DMS53 (cell line): ENCODE results near the gene MAPK8IP3.

Experiments
- DNase-seq: peaks from one replicate; lab custom pipeline; 2025; lab: John Stamatoyannopoulos, UW

MAPK8IP3 gene

GRCh38 chr16:1677339-1677738 lies 28.7 kb upstream of the MAPK8IP3 start:
- no peak for DNase-seq

- peak; percentile 99 for DNase-seq
Observed at GRCh38 chr16:1677942-1678499, 28.0 kb upstream of the MAPK8IP3 start, which contains the start of gene JPT2. TSS of gene JPT2 (plus strand) at chr16:1678279. CDS start at chr16:1678313, 34 bp downstream.

DNA sequence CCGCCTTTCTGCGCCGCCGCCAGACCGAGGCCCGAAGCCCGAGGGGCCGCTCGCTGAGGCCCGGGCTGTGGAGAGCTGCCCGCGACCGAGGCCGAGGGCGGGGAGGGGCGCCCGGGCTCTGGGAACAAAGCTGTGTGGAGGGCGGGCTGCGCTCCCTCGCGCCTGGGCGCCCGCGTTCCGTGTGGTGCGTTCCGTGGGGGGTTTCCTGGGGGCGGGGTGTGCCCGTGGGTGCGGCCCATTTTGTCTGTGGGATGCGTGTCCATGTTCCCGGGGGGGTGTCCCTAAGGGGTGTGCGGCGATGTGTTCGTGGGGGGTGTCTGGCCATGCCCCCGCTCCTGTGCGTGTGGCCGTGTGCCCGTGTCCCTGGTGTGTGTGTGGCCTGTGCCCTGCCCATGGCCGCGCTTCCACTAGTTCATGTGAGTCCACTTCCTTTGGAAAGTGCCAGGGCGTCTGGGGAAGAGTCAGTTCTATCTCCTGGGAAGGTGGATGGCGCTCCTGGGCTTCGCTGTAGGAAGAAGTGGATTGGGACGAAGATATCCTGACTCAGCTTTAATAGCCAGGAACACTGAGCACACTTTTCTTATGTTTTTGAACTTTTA lies 27.4 kb upstream of the MAPK8IP3 start:
- peak; percentile 64 for DNase-seq

- DNase-seq, result no peak
Observed at GRCh38 chr16:1680361-1680760, 25.6 kb upstream of the MAPK8IP3 start.

DNA sequence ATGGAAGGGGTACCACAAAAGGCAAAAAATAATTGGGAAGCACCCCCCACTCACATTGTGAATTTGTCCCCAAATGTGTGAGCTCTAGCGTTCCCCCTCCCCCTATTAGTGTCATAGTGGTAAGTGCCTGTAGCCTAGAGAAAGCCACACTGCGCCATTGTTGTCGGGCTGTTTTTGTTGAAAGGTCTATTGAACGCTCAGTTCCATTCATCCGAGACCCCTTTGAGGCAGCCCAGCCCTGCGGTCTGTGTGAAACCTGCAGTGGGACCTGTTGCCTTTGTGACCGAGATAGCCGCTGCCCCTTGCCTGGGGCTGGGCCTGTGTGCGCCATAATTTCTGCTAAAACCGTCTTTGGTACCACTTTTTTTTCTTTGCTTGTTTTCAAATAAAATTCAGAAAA lies 25.0 kb upstream of the MAPK8IP3 start:
- DNase-seq, result no peak

- DNase-seq, result no peak
Observed at GRCh38 chr16:1687427-1688316, 18.3 kb upstream of the MAPK8IP3 start.

- DNase-seq, result no peak
Observed at GRCh38 chr16:1688807-1689560, 17.0 kb upstream of the MAPK8IP3 start.

DNA sequence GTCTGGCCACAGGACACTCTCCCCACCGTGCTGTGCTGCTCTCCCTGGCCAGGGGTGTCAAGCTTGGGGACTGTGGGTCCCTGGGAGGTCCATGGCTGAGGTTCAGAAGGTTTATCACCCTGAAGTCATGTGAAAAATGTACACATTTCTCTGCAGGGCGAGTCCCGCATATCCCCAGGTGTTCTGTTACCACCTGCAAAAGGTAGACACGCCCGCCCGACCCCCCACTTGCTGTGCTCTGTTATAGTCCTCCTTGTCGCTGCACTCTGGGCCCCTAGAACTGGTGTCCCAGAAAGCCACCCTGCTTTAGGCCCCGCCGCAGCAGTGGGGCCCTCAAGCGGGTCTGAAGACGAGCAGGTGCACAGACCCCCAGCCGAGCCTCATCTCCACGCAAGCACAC lies 16.1 kb upstream of the MAPK8IP3 start:
- no peak for DNase-seq

GRCh38 chr16:1690810-1691209 lies 15.2 kb upstream of the MAPK8IP3 start:
- DNase-seq, result no peak

DNA sequence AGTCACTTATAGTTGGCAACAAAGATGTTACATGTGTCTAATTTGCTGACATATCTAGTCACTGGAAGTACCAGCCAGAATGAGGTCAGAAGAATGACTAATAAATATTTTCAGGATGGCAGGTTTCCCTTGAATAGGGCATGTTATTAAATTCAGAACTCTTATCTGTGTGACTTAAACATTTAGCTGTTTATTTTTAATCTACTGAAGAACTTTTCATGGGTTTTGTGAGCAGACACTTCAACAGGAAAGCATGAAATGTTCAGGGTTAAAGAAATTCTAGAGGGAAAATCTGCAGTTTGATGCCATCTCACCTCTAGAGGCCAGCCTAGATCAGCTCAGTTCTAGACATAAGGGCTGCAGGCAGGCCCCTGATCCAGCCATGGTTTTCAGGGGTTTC lies 14.7 kb upstream of the MAPK8IP3 start:
- DNase-seq, result no peak

DNA sequence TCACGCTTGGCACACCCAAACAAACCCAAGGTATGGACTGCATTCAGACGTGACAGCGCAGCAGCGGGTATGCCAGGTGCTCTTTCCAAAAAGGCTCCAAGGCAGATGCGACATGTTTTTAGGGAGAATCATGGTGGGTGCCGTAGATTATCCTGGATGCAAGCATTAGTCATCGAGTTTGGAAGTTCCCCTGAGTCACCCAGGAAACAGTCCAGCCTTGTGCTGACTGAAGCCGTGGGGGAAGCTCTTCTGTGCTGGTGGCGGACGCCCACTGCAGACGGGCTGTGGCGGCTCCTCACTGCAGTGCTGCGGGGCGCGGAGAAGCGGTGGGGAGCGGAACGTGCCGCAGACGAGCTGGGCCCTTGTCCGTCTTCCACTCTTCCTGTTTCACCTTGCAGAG lies 14.0 kb upstream of the MAPK8IP3 start:
- DNase-seq, result no peak

- DNase-seq, result no peak
Observed at GRCh38 chr16:1696863-1697262, 9.1 kb upstream of the MAPK8IP3 start.

- no peak for DNase-seq
Observed at GRCh38 chr16:1698680-1699079, 7.3 kb upstream of the MAPK8IP3 start.

- DNase-seq, result no peak
Observed at GRCh38 chr16:1700246-1700645, 5.7 kb upstream of the MAPK8IP3 start.

GRCh38 chr16:1701216-1701878 lies 4.6 kb upstream of the MAPK8IP3 start:
- DNase-seq, result no peak

- peak; percentile 71 for DNase-seq
Observed at GRCh38 chr16:1705324-1705687, 689 bp upstream of the MAPK8IP3 start.

DNA sequence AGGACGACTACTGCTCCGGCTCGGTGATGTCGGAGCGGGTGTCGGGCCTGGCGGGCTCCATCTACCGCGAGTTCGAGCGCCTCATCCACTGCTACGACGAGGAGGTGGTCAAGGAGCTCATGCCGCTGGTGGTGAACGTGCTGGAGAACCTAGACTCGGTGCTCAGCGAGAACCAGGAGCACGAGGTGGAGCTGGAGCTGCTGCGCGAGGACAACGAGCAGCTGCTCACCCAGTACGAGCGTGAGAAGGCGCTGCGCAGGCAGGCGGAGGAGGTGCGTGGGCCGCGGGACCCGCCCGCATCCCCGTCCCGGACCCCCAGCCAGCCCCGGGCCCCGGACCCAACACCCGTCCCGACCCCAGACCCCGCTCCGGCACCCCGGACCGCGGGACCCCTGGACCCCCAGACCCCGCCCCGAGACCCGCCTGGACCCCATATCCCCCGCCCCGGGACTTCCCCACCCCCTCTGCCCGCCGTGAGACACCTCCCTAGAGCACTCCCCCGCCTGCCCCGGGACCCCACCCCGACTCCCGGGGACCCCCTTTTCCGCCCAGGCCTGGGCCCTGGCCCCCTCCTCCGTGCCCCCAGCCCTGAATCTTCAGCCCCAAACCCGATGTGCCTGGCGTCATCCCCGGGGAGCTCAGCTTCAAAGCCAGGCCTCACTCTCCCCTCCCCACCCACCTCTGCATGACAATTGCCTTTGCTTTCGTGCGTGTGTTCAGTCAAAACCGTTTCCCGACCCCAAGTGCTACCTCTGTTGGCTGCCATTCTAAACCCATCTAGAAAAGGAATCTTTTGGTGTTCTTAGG lies 594 bp downstream of the MAPK8IP3 start:
- DNase-seq, result peak; percentile 68

DNA sequence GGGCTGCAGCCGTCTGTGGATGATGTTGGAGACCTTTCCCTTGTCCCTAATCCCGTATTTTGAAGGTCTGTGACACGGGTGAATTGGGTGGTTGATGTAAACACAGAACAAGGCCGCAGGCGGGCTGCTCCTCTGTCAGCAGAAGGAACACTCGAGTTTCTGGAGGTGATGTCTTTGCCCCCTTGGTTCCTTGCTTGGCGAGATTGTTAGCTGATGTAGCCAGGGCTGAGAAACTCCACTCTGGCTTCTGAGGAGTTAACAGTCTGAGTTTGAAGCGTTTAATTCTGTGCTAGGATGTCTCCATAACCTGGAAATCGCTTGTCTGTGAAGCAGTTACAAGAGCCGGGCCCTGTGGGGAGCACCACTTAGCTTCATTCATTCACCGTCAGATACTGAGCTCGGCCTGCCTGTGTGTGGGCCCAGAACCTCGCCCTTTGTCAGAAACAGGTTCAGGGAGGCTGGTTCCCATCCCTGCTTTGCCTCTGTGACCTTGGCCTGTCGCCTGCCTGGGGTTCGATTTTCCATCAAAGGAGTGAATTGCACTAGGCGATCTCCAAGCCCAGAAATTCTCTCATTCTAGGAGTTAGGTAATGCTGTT lies 1.3 kb downstream of the MAPK8IP3 start:
- peak; percentile 45 for DNase-seq

- DNase-seq, result no peak
Observed at GRCh38 chr16:1708083-1708767, 2.2 kb downstream of the MAPK8IP3 start.

DNA sequence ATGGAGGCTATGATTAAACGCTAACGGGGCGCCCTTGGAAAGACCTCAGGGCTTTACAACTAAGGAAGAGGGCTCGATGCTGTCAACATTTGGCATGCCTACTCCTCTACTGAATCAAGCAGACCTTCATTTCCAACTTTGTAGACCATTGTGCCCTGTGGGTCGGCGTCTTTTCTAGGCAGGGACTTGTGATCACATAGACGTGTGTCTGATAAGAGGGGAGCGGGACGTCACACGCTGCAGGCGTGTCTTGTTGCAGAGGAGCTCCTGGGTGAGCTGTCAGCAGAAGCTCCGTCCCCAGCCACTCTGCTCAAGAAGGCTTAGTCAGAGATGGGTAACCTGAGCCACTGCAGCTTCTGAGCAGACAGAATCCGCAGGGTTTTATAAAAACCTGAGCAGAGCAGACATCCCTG lies 2.8 kb downstream of the MAPK8IP3 start:
- DNase-seq, result no peak
